ENCODE measurements around the gene MCU. TPM values are rescaled to one million over a fixed set of nuclear protein-coding genes. Genes with fewer than 3 reads are reported as not detected.

The MCU gene
- total and polyA plus RNA-seq, 2 experiments from 2014 or later = 31.6 to 41.7 TPM

DNA sequence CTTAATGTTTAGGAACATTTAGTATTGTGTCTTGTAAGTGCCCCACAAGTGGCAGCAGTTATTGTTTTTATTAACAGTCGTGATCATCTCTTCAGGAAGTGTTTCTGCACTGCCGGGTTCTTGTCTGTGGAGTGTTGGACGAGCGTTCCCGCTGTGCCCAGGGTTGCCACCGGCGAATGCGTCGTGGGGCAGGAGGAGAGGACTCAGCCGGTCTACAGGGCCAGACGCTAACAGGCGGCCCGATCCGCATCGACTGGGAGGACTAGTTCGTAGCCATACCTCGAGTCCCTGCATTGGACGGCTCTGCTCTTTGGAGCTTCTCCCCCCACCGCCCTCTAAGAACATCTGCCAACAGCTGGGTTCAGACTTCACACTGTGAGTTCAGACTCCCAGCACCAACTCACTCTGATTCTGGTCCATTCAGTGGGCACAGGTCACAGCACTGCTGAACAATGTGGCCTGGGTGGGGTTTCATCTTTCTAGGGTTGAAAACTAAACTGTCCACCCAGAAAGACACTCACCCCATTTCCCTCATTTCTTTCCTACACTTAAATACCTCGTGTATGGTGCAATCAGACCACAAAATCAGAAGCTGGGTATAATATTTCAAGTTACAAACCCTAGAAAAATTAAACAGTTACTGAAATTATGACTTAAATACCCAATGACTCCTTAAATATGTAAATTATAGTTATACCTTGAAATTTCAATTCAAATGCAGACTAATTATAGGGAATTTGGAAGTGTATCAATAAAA is 240.5 kb downstream of the MCU start:
- no peak overlapping the region for H3K27ac ChIP-seq
- WGBS (ENCODE audit: low lambda C conversion rate, missing lambda C conversion rate) = 91% methylated on average over 20 of the region's 20 CpGs
- no peaks in the 10 kb centered on the region for H4K20me1 ChIP-seq (ENCODE audit: insufficient read depth, poor library complexity, severe bottlenecking)
- H2AFZ ChIP-seq = no peak overlapping the region
- H3K79me2 ChIP-seq = no peaks in the 10 kb centered on the region
- H3K36me3 ChIP-seq (replicated peaks; ENCODE audit: insufficient read depth, low read depth) = no peaks in the 10 kb centered on the region
- no peak overlapping the region for H3K4me2 ChIP-seq
- no peaks in the 10 kb centered on the region for H3K4me1 ChIP-seq (ENCODE audit: insufficient read depth)
- no peak for DNase-seq (ENCODE audit: low spot score)
- no peaks in the 10 kb centered on the region for H3K9me3 ChIP-seq (ENCODE audit: low read depth)
- TF ChIP-seq EZH2 (IDR thresholded peaks at IDR 0.05; ENCODE audit: borderline replicate concordance) (no peak), EZH2phosphoT487 (IDR thresholded peaks at IDR 0.05; ENCODE audit: low read depth, severe bottlenecking, unreplicated experiment) (no peak)
- no peaks in the 10 kb centered on the region for H3K9me2 ChIP-seq (replicated peaks; ENCODE audit: insufficient read depth)
- H3K27me3 ChIP-seq = no peaks in the 10 kb centered on the region
- no peak overlapping the region for H3K4me3 ChIP-seq

DNA sequence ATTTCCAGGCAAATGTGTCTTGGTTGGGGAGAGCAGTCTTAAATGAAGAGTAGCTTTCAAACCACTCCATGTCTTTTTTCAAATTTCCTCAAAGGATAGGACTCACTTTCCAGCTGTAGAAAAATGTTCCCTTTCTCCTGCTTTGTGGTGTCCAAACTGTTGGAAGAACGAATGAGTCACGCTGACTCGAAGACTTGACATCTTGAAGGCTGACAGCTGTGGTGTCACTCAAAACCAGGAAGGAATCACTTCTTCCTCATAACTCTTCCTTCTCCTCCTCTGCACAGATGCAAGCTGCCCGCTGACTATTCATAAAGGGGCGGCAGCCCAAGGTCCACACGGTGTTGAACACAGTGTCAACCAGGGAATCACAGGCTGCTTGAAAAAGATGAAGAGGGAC is 243.4 kb downstream of the MCU start:
- Histone ChIP-seq H4K20me1 (ENCODE audit: insufficient read depth, poor library complexity, severe bottlenecking) (no peaks in the 10 kb centered on the region), H3K9me3 (ENCODE audit: low read depth) (no peaks in the 10 kb centered on the region), H2AFZ (no peak overlapping the region), H3K27me3 (no peaks in the 10 kb centered on the region), H3K4me1 (ENCODE audit: insufficient read depth) (no peaks in the 10 kb centered on the region), H3K9me2 (replicated peaks; ENCODE audit: insufficient read depth) (no peaks in the 10 kb centered on the region), H3K36me3 (replicated peaks; ENCODE audit: insufficient read depth, low read depth) (no peaks in the 10 kb centered on the region), H3K79me2 (no peaks in the 10 kb centered on the region), H3K4me3 (no peak overlapping the region), H3K4me2 (no peak overlapping the region), H3K27ac (no peak overlapping the region)
- no peak for DNase-seq (ENCODE audit: low spot score)
- 93% methylated on average over 6 of the region's 6 CpGs for WGBS (ENCODE audit: low lambda C conversion rate, missing lambda C conversion rate)
- TF ChIP-seq EZH2phosphoT487 (IDR thresholded peaks at IDR 0.05; ENCODE audit: low read depth, severe bottlenecking, unreplicated experiment) (no peak), EZH2 (IDR thresholded peaks at IDR 0.05; ENCODE audit: borderline replicate concordance) (no peak)
- TF ChIP-seq, protein P1, sequence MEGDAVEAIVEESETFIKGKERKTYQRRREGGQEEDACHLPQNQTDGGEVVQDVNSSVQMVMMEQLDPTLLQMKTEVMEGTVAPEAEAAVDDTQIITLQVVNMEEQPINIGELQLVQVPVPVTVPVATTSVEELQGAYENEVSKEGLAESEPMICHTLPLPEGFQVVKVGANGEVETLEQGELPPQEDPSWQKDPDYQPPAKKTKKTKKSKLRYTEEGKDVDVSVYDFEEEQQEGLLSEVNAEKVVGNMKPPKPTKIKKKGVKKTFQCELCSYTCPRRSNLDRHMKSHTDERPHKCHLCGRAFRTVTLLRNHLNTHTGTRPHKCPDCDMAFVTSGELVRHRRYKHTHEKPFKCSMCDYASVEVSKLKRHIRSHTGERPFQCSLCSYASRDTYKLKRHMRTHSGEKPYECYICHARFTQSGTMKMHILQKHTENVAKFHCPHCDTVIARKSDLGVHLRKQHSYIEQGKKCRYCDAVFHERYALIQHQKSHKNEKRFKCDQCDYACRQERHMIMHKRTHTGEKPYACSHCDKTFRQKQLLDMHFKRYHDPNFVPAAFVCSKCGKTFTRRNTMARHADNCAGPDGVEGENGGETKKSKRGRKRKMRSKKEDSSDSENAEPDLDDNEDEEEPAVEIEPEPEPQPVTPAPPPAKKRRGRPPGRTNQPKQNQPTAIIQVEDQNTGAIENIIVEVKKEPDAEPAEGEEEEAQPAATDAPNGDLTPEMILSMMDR (IDR thresholded peaks at IDR 0.05; ENCODE audit: poor library complexity) = no peak

Small RNAs within 50 kb of the gene (microRNA-seq; reads per million reads assigned to microRNA genes)
- not detected for gene MIR4676

Small RNAs within 50 kb of the gene (small RNA-seq; reads per million reads assigned to genes)
- gene MIR4676 (not detected), gene RF00019 (not detected)

Other genes starting within 250 kb of the MCU start
- 52.6 and 60.1 TPM in 2 replicates for gene MICU1, start 66.1 kb upstream of the MCU start, total RNA-seq
- gene MICU1, start 66.1 kb upstream of the MCU start, polyA plus RNA-seq = 34.0 and 37.0 TPM in 2 replicates
- gene OIT3, start 201.6 kb downstream of the MCU start, total RNA-seq = not detected in 2 replicates
- gene OIT3, start 201.6 kb downstream of the MCU start, polyA plus RNA-seq = 0.88 and 0.89 TPM in 2 replicates